ENCODE data around the gene LRRC47.

The LRRC47 gene

GRCh38 chr1:3790500-3790923 is 5.8 kb downstream of the LRRC47 start:
- no peak for TF ChIP-seq ZNF8 (CRISPR knock-in tag; IDR thresholded peaks at IDR 0.05)
- no peak for ATAC-seq

- no peak for TF ChIP-seq TCF4 (CRISPR knock-in tag; IDR thresholded peaks at IDR 0.05; ENCODE audit: borderline replicate concordance)
- no peak for ATAC-seq
Measured at GRCh38 chr1:3789421-3790300, 6.6 kb downstream of the LRRC47 start.

- no peak for TF ChIP-seq PPARA (CRISPR knock-in tag; IDR thresholded peaks at IDR 0.05; ENCODE audit: borderline replicate concordance)
- no peak for TF ChIP-seq CREB5 (CRISPR knock-in tag; IDR thresholded peaks at IDR 0.05; ENCODE audit: low read depth)
- TF ChIP-seq SNAI2 (CRISPR knock-in tag; IDR thresholded peaks at IDR 0.05), result no peak
- no peak for TF ChIP-seq GLIS3 (CRISPR knock-in tag; IDR thresholded peaks at IDR 0.05)
- TF ChIP-seq BACH2 (CRISPR knock-in tag; IDR thresholded peaks at IDR 0.05; ENCODE audit: borderline replicate concordance), result no peak
- TF ChIP-seq CSDC2 (CRISPR knock-in tag; IDR thresholded peaks at IDR 0.05), result no peak
- no peak for TF ChIP-seq RARB (CRISPR knock-in tag; IDR thresholded peaks at IDR 0.05)
- no peak for TF ChIP-seq ZFP3 (CRISPR knock-in tag; IDR thresholded peaks at IDR 0.05)
- no peak for TF ChIP-seq TCF4 (CRISPR knock-in tag; IDR thresholded peaks at IDR 0.05; ENCODE audit: borderline replicate concordance)
- no peak for TF ChIP-seq ZC3H10 (CRISPR knock-in tag; IDR thresholded peaks at IDR 0.05)
- no peak for TF ChIP-seq PATZ1 (CRISPR knock-in tag; IDR thresholded peaks at IDR 0.05; ENCODE audit: borderline replicate concordance)
- TF ChIP-seq ARNTL (CRISPR knock-in tag; IDR thresholded peaks at IDR 0.05; ENCODE audit: borderline replicate concordance, low read depth), result no peak
- TF ChIP-seq ZNF565 (CRISPR knock-in tag; conservative IDR thresholded peaks at IDR 0.05; ENCODE audit: low read depth), result no peak
- TF ChIP-seq OSR1 (CRISPR knock-in tag; IDR thresholded peaks at IDR 0.05), result no peak
- no peak for TF ChIP-seq POU6F1 (CRISPR knock-in tag; IDR thresholded peaks at IDR 0.05; ENCODE audit: borderline replicate concordance, low read depth)
- no peak for TF ChIP-seq TOX (CRISPR knock-in tag; IDR thresholded peaks at IDR 0.05; ENCODE audit: borderline replicate concordance)
- TF ChIP-seq TSHZ2 (CRISPR knock-in tag; IDR thresholded peaks at IDR 0.05), result no peak
- TF ChIP-seq ZNF8 (CRISPR knock-in tag; IDR thresholded peaks at IDR 0.05), result no peak
- TF ChIP-seq ESRRG (CRISPR knock-in tag; IDR thresholded peaks at IDR 0.05), result no peak
- TF ChIP-seq ZFP30 (CRISPR knock-in tag; IDR thresholded peaks at IDR 0.05), result no peak
- no peak for ATAC-seq
Measured at GRCh38 chr1:3788756-3789420, 7.4 kb downstream of the LRRC47 start.

All from SK-N-SH treated with all-trans-retinoic acid at 6 μM for 48 hours (cell line).